ENCODE results near the gene FKBP11. TPM values are rescaled to one million over a fixed set of nuclear protein-coding genes. Genes with fewer than 3 reads are reported as not detected.

Gene FKBP11
- total RNA-seq, 6 experiments from 2014 or later: 34.9 to 59.5 (median 52.5) TPM

DNA sequence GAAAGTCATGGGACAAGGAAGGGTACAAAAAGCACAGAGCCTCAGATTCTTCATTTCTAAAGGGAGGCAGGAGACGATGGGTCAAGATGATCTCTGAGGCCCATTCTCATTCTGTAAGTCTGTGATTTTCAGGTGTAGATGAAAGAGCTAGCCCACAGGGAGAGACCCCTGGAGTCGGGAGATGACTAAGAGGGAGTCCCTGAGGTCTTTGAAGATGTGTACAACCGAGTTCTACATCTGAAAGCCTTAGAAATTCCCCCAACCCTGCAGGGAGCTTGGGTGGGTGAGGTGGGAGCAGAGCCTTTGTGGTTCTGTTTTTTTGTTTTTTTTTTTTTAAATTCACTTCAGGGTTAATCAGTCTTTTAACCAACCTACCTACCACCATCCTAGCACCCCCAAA, 43.2 kb upstream of the FKBP11 start:
- WGBS (ENCODE audit: insufficient coverage, low coverage, low lambda C conversion rate, missing lambda C conversion rate): 64% methylated on average over 3 of the region's 3 CpGs
- Histone ChIP-seq H3K27me3 (peaks cover 11 to 24% of the 10 kb centered on the region in 2 donors), H3K36me3 (no peaks in the 10 kb centered on the region), H3K4me1 (peaks cover 0 to 9% (median 0%) of the 10 kb centered on the region in 4 donors), H3K4me3 (no peak overlapping the region), H3K27ac (no peak overlapping the region), H3K9me3 (no peaks in the 10 kb centered on the region)
- TF ChIP-seq POLR2A (IDR thresholded peaks at IDR 0.05): no peak
- TF ChIP-seq, protein P1, sequence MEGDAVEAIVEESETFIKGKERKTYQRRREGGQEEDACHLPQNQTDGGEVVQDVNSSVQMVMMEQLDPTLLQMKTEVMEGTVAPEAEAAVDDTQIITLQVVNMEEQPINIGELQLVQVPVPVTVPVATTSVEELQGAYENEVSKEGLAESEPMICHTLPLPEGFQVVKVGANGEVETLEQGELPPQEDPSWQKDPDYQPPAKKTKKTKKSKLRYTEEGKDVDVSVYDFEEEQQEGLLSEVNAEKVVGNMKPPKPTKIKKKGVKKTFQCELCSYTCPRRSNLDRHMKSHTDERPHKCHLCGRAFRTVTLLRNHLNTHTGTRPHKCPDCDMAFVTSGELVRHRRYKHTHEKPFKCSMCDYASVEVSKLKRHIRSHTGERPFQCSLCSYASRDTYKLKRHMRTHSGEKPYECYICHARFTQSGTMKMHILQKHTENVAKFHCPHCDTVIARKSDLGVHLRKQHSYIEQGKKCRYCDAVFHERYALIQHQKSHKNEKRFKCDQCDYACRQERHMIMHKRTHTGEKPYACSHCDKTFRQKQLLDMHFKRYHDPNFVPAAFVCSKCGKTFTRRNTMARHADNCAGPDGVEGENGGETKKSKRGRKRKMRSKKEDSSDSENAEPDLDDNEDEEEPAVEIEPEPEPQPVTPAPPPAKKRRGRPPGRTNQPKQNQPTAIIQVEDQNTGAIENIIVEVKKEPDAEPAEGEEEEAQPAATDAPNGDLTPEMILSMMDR (IDR thresholded peaks at IDR 0.05): no peak
- no peak for DNase-seq
- ATAC-seq: no peak
- intact Hi-C loops (cut with DNase I): no loop called here

DNA sequence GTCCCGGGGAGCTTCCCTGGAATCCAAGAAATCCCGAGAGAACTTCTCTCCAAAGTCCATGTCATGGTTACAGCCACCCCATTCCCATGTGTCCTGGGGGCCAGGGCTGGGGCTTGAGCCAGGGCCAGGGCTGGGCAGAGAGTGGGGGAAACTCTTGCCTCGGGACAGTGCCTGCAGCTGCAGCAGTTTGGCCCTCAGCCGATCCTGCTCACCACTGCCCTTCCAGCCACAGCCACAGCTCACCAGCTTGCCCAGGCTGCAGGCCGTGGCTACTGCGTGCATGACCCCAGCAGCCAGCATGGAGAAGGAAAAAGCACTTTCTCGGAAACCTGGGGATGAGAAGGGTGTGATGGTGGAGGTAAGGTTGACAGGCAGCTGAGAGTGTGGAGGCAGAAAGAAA, 42.7 kb upstream of the FKBP11 start:
- DNase-seq: no peak
- no peak overlapping the region for H3K27ac ChIP-seq
- H3K9me3 ChIP-seq: no peaks in the 10 kb centered on the region
- no peaks in the 10 kb centered on the region for H3K36me3 ChIP-seq
- no peak overlapping the region for H3K4me3 ChIP-seq
- ATAC-seq: no peak
- intact Hi-C loops (cut with DNase I): no loop called here
- TF ChIP-seq, protein P1 (IDR thresholded peaks at IDR 0.05): no peak
- no peak for TF ChIP-seq POLR2A (IDR thresholded peaks at IDR 0.05)
- 90% methylated on average over 2 of the region's 7 CpGs for WGBS (ENCODE audit: insufficient coverage, low coverage, low lambda C conversion rate, missing lambda C conversion rate)
- peaks cover 0 to 9% (median 0%) of the 10 kb centered on the region in 4 donors for H3K4me1 ChIP-seq
- peaks cover 11 to 20% of the 10 kb centered on the region in 2 donors for H3K27me3 ChIP-seq

DNA sequence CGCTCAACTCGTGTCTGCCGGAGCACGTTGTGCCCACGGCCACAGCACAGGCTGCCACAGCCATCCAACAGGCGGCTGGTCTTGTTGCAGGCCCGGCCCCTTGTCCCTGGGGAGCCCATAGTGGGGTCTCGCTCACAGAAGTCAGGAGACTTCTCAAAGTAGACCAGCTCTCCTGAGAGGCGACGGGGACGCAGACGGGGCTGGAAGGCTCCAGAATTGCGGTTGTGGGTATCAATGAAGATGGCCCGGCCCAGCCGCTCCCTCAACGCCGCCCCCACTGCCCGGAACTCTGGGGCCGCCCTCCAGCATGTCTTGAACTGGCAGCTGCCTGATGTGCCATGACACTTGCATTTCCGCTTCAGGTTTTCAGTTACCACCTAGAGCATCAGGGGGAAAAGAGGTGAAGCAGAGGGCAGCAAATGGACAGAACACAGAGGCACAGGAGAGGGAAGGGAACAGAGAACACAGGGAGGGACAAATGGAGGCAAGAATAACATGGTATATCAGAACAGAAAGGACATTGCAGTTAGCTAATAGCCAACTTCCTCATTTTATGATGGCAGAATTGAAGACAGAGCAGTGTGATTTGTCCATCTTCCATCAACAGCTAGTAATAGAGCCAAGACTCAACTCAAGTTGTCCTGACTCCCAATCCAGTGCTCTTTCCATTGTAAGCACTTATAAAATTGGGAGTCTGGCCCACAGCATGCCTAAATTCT, 41.0 kb upstream of the FKBP11 start:
- TF ChIP-seq, protein P1 (IDR thresholded peaks at IDR 0.05): no peak
- TF ChIP-seq POLR2A (IDR thresholded peaks at IDR 0.05): no peak
- no peak for ATAC-seq
- Histone ChIP-seq H3K4me3 (no peak overlapping the region), H3K36me3 (no peaks in the 10 kb centered on the region), H3K27me3 (peaks cover 11 to 13% of the 10 kb centered on the region in 2 donors), H3K27ac (no peak overlapping the region), H3K9me3 (no peaks in the 10 kb centered on the region), H3K4me1 (peaks cover 0 to 6% (median 0%) of the 10 kb centered on the region in 4 donors)
- WGBS (ENCODE audit: insufficient coverage, low coverage, low lambda C conversion rate, missing lambda C conversion rate): 42% methylated on average over 6 of the region's 20 CpGs
- DNase-seq: no peak
- intact Hi-C loops (cut with DNase I): no loop called here

DNA sequence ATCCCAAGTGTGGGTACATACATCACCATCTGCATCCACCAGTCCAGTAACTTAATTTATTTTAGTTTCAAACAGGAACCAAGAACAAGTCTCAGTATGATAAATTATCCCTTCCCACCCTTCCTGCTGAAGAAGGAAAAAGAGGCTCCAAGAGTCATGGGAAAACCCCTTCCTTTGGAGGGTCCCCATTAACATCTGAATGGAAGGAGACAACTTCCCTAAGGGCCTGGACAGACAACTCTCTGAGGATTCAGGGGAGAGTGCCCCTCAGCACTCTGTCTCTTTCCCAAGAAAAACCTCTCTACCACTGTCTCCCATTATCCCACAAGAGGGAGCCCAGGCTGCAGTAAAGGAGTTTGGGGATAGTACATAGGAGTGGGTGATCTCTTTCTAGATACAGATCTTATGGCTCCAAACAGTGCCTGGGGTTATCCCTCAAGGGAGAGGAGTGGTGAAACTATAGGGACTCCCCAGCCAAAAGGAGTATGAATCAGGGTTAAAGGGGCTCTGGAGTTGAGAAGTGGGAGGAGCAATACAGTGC, 40.1 kb upstream of the FKBP11 start:
- intact Hi-C loops (cut with DNase I): no loop called here
- Histone ChIP-seq H3K4me3 (no peak overlapping the region), H3K4me1 (peaks cover 0 to 6% (median 0%) of the 10 kb centered on the region in 4 donors), H3K36me3 (no peaks in the 10 kb centered on the region), H3K27me3 (peaks cover 4% of the 10 kb centered on the region in 2 donors), H3K9me3 (no peaks in the 10 kb centered on the region), H3K27ac (no peak overlapping the region)
- DNase-seq (no peak), ATAC-seq (peak; percentile 15 to 22 (median 15))
- TF ChIP-seq POLR2A (IDR thresholded peaks at IDR 0.05): no peak
- TF ChIP-seq, protein P1 (IDR thresholded peaks at IDR 0.05): no peak
